HL-60/S4 treated with retinoic acid at 250 ng/mL for 4 days and 3 days (cell line): Measurements from ENCODE around the gene SEMA7A.

Experiments used
- in situ Hi-C: fragments of 300-500 bp; cut with MboI; formaldehyde crosslinking; loops from 2 replicates; pipeline ENCODE4 v1.7.0; 2022; ENCODE audit warnings: low sequenced_read_pairs

Gene SEMA7A

GRCh38 chr15:74418575-74419338 is 15.0 kb downstream of the SEMA7A start:
- in situ Hi-C loops = no loop called here

- in situ Hi-C loops = no loop called here
Observed at GRCh38 chr15:74417670-74418069, 16.1 kb downstream of the SEMA7A start.

GRCh38 chr15:74417225-74417624 is 16.5 kb downstream of the SEMA7A start:
- in situ Hi-C loops = no loop called here

- in situ Hi-C loops = no loop called here
Observed at GRCh38 chr15:74415966-74416916, 17.5 kb downstream of the SEMA7A start.

- in situ Hi-C loops = no loop called here
Observed at GRCh38 chr15:74414603-74415338, 19.0 kb downstream of the SEMA7A start.

- in situ Hi-C loops = no loop called here
Observed at GRCh38 chr15:74414081-74414580, 19.6 kb downstream of the SEMA7A start.

GRCh38 chr15:74413350-74414080 is 20.2 kb downstream of the SEMA7A start:
- in situ Hi-C loops = no loop called here

GRCh38 chr15:74412159-74412558 is 21.6 kb downstream of the SEMA7A start:
- in situ Hi-C loops = no loop called here

GRCh38 chr15:74411686-74412085 is 22.1 kb downstream of the SEMA7A start:
- in situ Hi-C loops = no loop called here

GRCh38 chr15:74410502-74410901 is 23.3 kb downstream of the SEMA7A start:
- in situ Hi-C loops = no loop called here

GRCh38 chr15:74409225-74409624 is 24.5 kb downstream of the SEMA7A start:
- in situ Hi-C loops = no loop called here

GRCh38 chr15:74408815-74409214 is 24.9 kb downstream of the SEMA7A start:
- in situ Hi-C loops = no loop called here

- in situ Hi-C loops = no loop called here
Observed at GRCh38 chr15:74408385-74408784, 25.4 kb downstream of the SEMA7A start.

- in situ Hi-C loops = no loop called here
Observed at GRCh38 chr15:74406992-74407705, 26.6 kb downstream of the SEMA7A start.

GRCh38 chr15:74406517-74406916 is 27.2 kb downstream of the SEMA7A start:
- in situ Hi-C loops = no loop called here

GRCh38 chr15:74405823-74406222 is 27.9 kb downstream of the SEMA7A start:
- in situ Hi-C loops = no loop called here

GRCh38 chr15:74403991-74404563 is 29.7 kb downstream of the SEMA7A start:
- in situ Hi-C loops = no loop called here

GRCh38 chr15:74403588-74403919 is 30.2 kb downstream of the SEMA7A start:
- in situ Hi-C loops = no loop called here

- in situ Hi-C loops = no loop called here
Observed at GRCh38 chr15:74402873-74403587, 30.7 kb downstream of the SEMA7A start.
